Pancreas (tissue), 10 donors: ENCODE results near the gene TSPEAR. TPM values are rescaled to one million over a fixed set of nuclear protein-coding genes. Genes with fewer than 3 reads are reported as not detected.
A peak's percentile ranks its signal among the peaks of the same experiment; 100 is the strongest.

Source experiments
- ATAC-seq, 4 donors: fragments of 200-7000 bp; cut with Tn5 transposase; one replicate each; pipeline versions ENCODE4 v1.8.0 to v1.9.1; 2020; ENCODE audit warnings: mild to moderate bottlenecking in 4 of 4, moderate library complexity in 4 of 4
- DNase-seq, 6 donors: peaks; one replicate each; pipeline ENCODE4 v3.0.0-alpha.2; 2020
- FAIRE-seq: peaks from 2 replicates; lab custom pipeline; 2012; peaks lifted over from hg19 to GRCh38; lab: Jason Lieb, UNC
- H3K27ac ChIP-seq, 4 donors: fragments of 200-600 bp; sonication (generic); 1 replicate in 3 of 4; 2 replicates in 1 of 4; pipeline versions ENCODE4 v1.5.0 to v1.8.0; 2020
- H3K27me3 ChIP-seq, 4 donors: fragments of 200-600 bp; one replicate each; pipeline ENCODE4 v1.8.0; 2021
- H3K36me3 ChIP-seq, 3 donors: fragments of 200-600 bp; sonication (generic) in 1 of 3; one replicate each; pipeline versions ENCODE4 v1.5.0 to v1.8.0; 2020 to 2021
- H3K4me1 ChIP-seq, 3 donors: fragments of 200-600 bp; one replicate each; pipeline ENCODE4 v1.8.0; 2021
- H3K4me3 ChIP-seq, 4 donors: fragments of 200-600 bp; sonication (generic) in 2 of 4; one replicate each; pipeline versions ENCODE4 v1.5.0 to v1.8.0; 2020 to 2021
- H3K9me3 ChIP-seq, 4 donors: fragments of 200-600 bp; one replicate each; pipeline ENCODE4 v1.8.0; 2021
- whole genome bisulfite sequencing, 2 donors: extraction: QIAGEN DNeasy Blood & Tissue Kit; methylation state at CpG; one replicate each; pipeline ENCODE4 v1.1.7; 2013; 5-methylcytosine and 5-hydroxymethylcytosine counted together
- intact Hi-C, 3 donors: fragments of 100-400 bp; cut with DNase I; formaldehyde crosslinking; loops; one replicate each; pipeline versions ENCODE4 v1.11.1 to v1.14.2; 2022
- polyA plus RNA-seq, 2 donors: library from polyadenylated mRNA; stranded (reverse); fragments of 200-250 nt; gene quantifications; one replicate each; pipeline ENCODE4 v1.2.3, GENCODE V29; 2013
- total RNA-seq, 6 donors: library from RNA; stranded (reverse); fragmentation: NEBNext Ultra II Directional in 4 of 6; extraction: Animal tissue kit (Norgen Biotek cat#: 25700) in 4 of 6; gene quantifications; one replicate each; pipeline versions ENCODE4 v1.2.1 to v1.2.4, GENCODE V29; 2021 to 2023
- TF ChIP-seq, protein P1 (sequence below), 4 donors: fragments of 200-600 bp; sonication (generic) in 3 of 4; IDR thresholded peaks; one replicate each; pipeline versions ENCODE4 v1.5.0 to v1.8.0; 2021; ENCODE audit warnings: antibody characterized with exemption in 4 of 4
- donor health status: healthy with polysubstance abuse.
- donor health status: DM: no; HTN: no; CAD: no; lungs with moderate emphysema.
- donor health status: DM: no; HTN: no; CAD: no.
- donor health status: control.
- donor health status: control.
- donor health status: Bipolar disorder and iron deficiency.
- donor health status: DM: yes; HTN: yes; CAD: no.
- donor health status: DM: no; HTN: no; CAD: no.
- donor health status: DM: no; HTN: no; CAD: no.
- donor health status: DM: yes; HTN: yes; CAD: no.

TSPEAR gene
- total and polyA plus RNA-seq, 8 donors, result 0.05 to 1.4 (median 0.25) TPM; not detected in 1

DNA sequence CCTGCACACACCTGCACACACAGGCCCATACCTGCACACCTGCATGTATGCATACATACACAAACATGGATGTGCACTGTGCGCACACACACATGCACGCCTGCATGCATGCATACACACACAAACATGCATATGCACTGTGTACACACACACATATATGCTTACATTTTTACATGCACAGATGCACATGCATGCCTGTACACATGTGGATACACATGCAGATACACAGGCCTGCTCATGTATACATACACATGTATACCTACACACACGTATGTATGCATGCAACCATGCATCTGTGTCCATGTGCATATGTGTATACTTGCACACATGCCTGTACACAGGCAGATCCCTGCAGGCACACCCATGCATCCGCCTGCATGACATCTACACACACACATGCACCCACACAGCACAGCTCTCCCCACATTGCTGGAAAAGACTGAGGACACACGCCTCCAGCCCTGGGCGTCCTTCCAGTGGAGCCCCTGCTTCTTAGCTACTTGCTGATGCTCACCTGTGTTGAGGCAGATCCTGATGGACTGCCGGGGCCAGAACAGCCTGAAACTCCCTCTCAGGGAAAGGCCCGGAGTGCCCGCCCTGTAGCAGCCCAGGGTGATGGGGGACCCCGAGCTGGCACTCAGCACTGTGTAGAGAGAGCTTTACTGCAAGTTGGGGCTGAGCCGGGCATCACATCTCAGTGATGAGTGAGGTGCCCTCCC is 200.0 kb downstream of the TSPEAR start:
- ATAC-seq, result no peak
- TF ChIP-seq, protein P1, sequence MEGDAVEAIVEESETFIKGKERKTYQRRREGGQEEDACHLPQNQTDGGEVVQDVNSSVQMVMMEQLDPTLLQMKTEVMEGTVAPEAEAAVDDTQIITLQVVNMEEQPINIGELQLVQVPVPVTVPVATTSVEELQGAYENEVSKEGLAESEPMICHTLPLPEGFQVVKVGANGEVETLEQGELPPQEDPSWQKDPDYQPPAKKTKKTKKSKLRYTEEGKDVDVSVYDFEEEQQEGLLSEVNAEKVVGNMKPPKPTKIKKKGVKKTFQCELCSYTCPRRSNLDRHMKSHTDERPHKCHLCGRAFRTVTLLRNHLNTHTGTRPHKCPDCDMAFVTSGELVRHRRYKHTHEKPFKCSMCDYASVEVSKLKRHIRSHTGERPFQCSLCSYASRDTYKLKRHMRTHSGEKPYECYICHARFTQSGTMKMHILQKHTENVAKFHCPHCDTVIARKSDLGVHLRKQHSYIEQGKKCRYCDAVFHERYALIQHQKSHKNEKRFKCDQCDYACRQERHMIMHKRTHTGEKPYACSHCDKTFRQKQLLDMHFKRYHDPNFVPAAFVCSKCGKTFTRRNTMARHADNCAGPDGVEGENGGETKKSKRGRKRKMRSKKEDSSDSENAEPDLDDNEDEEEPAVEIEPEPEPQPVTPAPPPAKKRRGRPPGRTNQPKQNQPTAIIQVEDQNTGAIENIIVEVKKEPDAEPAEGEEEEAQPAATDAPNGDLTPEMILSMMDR (IDR thresholded peaks at IDR 0.05), result no peak
- no peaks in the 10 kb centered on the region for H3K36me3 ChIP-seq
- H3K4me3 ChIP-seq, result no peak overlapping the region
- intact Hi-C loops, result loop anchor here in 2 of 3 donors (5.0 to 10.0 kb wide), 2 partner anchors 283 to 286 kb away; no protein-coding TSS in a partner anchor
- H3K27ac ChIP-seq, result no peak overlapping the region
- FAIRE-seq, result no peak
- H3K27me3 ChIP-seq, result no peaks in the 10 kb centered on the region
- H3K4me1 ChIP-seq, result peaks cover 0 to 9% (median 5%) of the 10 kb centered on the region in 3 donors
- no peaks in the 10 kb centered on the region for H3K9me3 ChIP-seq
- DNase-seq, result peak in 2 of 6 donors; percentile 24 to 58
- WGBS, 2 donors, result 74 to 81% methylated on average over 11 of the region's 11 CpGs

DNA sequence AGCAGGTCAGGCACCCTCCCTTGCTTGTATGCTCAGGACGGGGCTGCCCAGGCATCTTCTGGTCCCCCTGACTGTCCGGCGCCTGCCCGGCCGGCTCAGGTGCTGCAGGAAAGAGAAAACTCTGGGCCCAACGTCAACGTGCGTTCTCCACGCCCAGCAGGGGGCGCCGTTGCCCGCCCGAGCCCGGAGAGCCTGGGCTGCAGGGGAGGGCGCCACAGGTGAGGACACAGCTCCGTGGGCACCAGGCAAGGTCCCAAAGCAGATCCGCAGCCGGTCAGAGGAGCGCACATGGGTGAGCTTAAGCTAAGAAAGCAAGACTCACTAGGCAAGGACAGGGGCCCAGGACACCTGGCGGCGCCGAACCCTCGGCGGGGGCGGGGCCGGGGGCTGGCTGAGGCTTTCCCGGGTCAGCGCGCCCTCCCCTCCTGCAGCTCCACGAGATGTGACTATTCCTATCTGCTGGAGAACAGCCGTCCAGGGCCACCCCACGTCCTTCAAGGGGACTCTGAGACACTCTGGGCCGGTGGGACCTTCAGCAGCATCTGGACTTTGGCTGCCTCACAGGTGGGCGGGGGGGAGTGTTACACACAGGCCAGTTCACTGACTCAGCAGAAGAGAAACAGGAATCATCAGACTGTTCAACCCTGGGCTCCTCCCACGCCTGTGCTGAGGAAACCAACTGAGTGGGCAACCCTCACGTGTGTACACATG is 200.7 kb downstream of the TSPEAR start:
- WGBS, 2 donors, result 5 to 8% methylated on average over 34 to 36 of the region's 36 CpGs
- ATAC-seq, result peak; percentile 82 to 92 (median 84)
- DNase-seq, result peak; percentile 63 to 93 (median 78)
- Histone ChIP-seq H3K4me3 (peak overlapping the region in 2 of 4 donors; percentile 6 to 34), H3K27ac (no peak overlapping the region), H3K9me3 (no peaks in the 10 kb centered on the region), H3K27me3 (no peaks in the 10 kb centered on the region), H3K4me1 (peaks cover 0 to 9% (median 5%) of the 10 kb centered on the region in 3 donors), H3K36me3 (no peaks in the 10 kb centered on the region)
- intact Hi-C loops, result loop anchor here in 2 of 3 donors (5.0 to 10.0 kb wide), 2 partner anchors 284 to 287 kb away; no protein-coding TSS in a partner anchor
- no peak for FAIRE-seq
- TF ChIP-seq, protein P1 (IDR thresholded peaks at IDR 0.05), result peak; percentile 81 to 89 (median 85)

DNA sequence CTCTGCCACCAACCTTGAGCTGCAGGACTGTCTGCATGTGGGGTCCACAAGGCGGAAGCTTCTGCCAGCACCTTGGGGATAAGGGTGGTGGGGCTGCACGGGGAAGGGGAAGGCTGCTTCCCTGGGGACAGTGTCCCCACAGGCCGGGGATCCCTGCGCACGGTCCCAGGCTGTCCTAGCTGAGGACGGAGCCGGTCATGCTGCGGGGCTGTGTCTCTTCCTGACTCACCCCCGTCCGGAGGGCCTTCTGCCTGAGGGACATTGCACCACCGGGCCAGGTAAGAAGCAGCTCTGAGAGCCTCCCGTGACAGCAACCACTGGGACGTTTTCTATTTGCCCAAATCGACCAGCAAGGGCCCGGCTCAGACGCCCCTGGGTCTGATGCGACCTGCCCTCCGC is 201.3 kb downstream of the TSPEAR start:
- TF ChIP-seq, protein P1 (IDR thresholded peaks at IDR 0.05), result no peak
- DNase-seq (no peak), ATAC-seq (peak in 2 of 4 donors; percentile 1 to 2), FAIRE-seq (no peak)
- H3K4me3 ChIP-seq, result peak overlapping the region in 2 of 4 donors; percentile 6 to 34
- H3K27me3 ChIP-seq, result no peaks in the 10 kb centered on the region
- no peak overlapping the region for H3K27ac ChIP-seq
- WGBS, 2 donors, result 39 to 44% methylated on average over 18 of the region's 18 CpGs
- H3K36me3 ChIP-seq, result no peaks in the 10 kb centered on the region
- no peaks in the 10 kb centered on the region for H3K9me3 ChIP-seq
- intact Hi-C loops, result loop anchor here in 2 of 3 donors (5.0 to 10.0 kb wide), 2 partner anchors 285 to 287 kb away; no protein-coding TSS in a partner anchor
- peaks cover 0 to 9% (median 5%) of the 10 kb centered on the region in 3 donors for H3K4me1 ChIP-seq

DNA sequence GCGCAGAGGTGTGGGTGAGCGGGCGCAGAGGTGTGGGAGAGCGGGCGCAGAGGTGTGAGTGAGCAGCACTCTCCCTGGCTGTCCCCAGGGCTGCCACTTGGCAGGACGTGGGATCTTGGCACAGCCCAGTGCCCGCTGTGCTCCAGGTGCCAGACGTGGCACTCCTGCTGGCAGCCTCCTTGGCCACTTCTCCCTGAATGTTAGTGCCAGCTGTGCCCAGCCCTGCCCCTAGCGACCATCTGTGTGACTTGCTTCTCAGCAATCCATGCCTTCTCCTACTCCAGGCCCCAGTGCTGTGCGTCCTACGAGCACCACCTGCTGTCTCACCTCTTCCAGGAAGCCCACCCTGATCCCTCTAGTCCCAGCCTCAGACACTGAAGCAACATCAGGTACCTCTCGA is 201.8 kb downstream of the TSPEAR start:
- TF ChIP-seq, protein P1 (IDR thresholded peaks at IDR 0.05), result peak; percentile 39 to 57 (median 44)
- Histone ChIP-seq H3K27me3 (no peaks in the 10 kb centered on the region), H3K9me3 (no peaks in the 10 kb centered on the region), H3K27ac (no peak overlapping the region), H3K4me1 (peaks cover 0 to 9% (median 5%) of the 10 kb centered on the region in 3 donors), H3K36me3 (no peaks in the 10 kb centered on the region), H3K4me3 (no peak overlapping the region)
- no peak for FAIRE-seq
- peak; percentile 93 to 95 (median 94) for ATAC-seq
- WGBS, 2 donors, result 27% methylated on average over 8 to 12 of the region's 12 CpGs
- peak; percentile 85 to 98 (median 94) for DNase-seq
- intact Hi-C loops, result no loop called here
